CD4-positive, alpha-beta T cell (primary cell): ENCODE measurements around the gene AP4E1. TPM values are rescaled to one million over a fixed set of nuclear protein-coding genes. Genes with fewer than 3 reads are reported as not detected.

Experiments
- ATAC-seq: fragments of 200-7000 bp; cut with Tn5 transposase; one replicate; pipeline ENCODE4 v1.10.0; 2022; ENCODE audit warnings: mild to moderate bottlenecking; ENCODE audit not compliant: poor library complexity
- CTCF ChIA-PET: fragments of 350-600 bp; sonication (Branson Sonifier 250); formaldehyde crosslinking; loops from one replicate; lab custom pipeline; 2021; ENCODE audit warnings: antibody characterized with exemption, inconsistent platforms; lab: Charles Lee
- POLR2A ChIA-PET: fragments of 350-600 bp; sonication (Branson Sonifier 250); formaldehyde crosslinking; loops from one replicate; lab custom pipeline; 2021; ENCODE audit warnings: antibody characterized with exemption, inconsistent platforms; lab: Charles Lee
- DNase-seq, 14 experiments: peaks; one replicate each; pipeline ENCODE4 v3.0.0-alpha.2; 2013 to 2020; ENCODE audit warnings: mixed read lengths in 2 of 14
- H3K27ac ChIP-seq, 2 donors: one replicate each; pipeline versions ENCODE4 v1.5.1 to v1.7.0; 2013; ENCODE audit warnings: low read length in 2 of 2, low read depth in 1 of 2, mild to moderate bottlenecking in 1 of 2
- H3K27me3 ChIP-seq, 2 experiments: 1 replicate in 1 of 2; 2 replicates in 1 of 2; pipeline versions ENCODE4 v1.6.1 to v1.7.0; 2013; ENCODE audit warnings: low read length in 2 of 2, control low read depth in 1 of 2, mild to moderate bottlenecking in 1 of 2, moderate library complexity in 1 of 2; ENCODE audit not compliant: insufficient read depth in 2 of 2, control insufficient read depth in 1 of 2
- H3K36me3 ChIP-seq: one replicate; pipeline ENCODE4 v1.6.1; 2013; ENCODE audit warnings: low read length, control low read depth; ENCODE audit not compliant: insufficient read depth
- H3K4me1 ChIP-seq: one replicate; pipeline ENCODE4 v1.6.1; 2013; ENCODE audit warnings: low read length, control low read depth; ENCODE audit not compliant: insufficient read depth
- H3K4me3 ChIP-seq: one replicate; pipeline ENCODE4 v1.5.1; 2013; ENCODE audit warnings: mild to moderate bottlenecking, low read length, moderate library complexity
- H3K9me3 ChIP-seq, 2 experiments: 1 replicate in 1 of 2; 2 replicates in 1 of 2; pipeline versions ENCODE4 v1.6.1 to v1.7.0; 2013; ENCODE audit warnings: low read length in 2 of 2, mild to moderate bottlenecking in 2 of 2, control low read depth in 1 of 2, moderate library complexity in 1 of 2; ENCODE audit not compliant: control insufficient read depth in 1 of 2, insufficient read depth in 1 of 2
- H3K27ac Mint-ChIP-seq: one replicate; pipeline ENCODE4 v1.8.0; 2020; ENCODE audit warnings: mixed read lengths
- H3K27me3 Mint-ChIP-seq: one replicate; pipeline ENCODE4 v1.8.0; 2021; ENCODE audit warnings: mixed read lengths
- H3K36me3 Mint-ChIP-seq: one replicate; pipeline ENCODE4 v1.8.0; 2021; ENCODE audit warnings: low read depth, mixed read lengths
- H3K4me1 Mint-ChIP-seq: one replicate; pipeline ENCODE4 v1.8.0; 2021; ENCODE audit warnings: low read depth, mixed read lengths
- H3K4me3 Mint-ChIP-seq: one replicate; pipeline ENCODE4 v1.8.0; 2020; ENCODE audit warnings: mild to moderate bottlenecking, mixed read lengths
- H3K9me3 Mint-ChIP-seq: one replicate; pipeline ENCODE4 v1.8.0; 2020; ENCODE audit warnings: mixed read lengths
- intact Hi-C, 2 experiments: fragments of 100-400 bp; cut with DNase I in 1 of 2; cut with micrococcal nuclease in 1 of 2; formaldehyde crosslinking; loops; one replicate each; pipeline versions ENCODE4 v1.15.1 to v1.9.0; 2023 to 2025; cut with DNase I, micrococcal nuclease
- total RNA-seq, 174 experiments: library from RNA in 2 of 174; stranded (reverse) in 2 of 174; gene quantifications; one replicate each; pipeline ENCODE4 v1.2.3 and lab custom pipeline; 2021 to 2026
- TF ChIP-seq, protein P1 (sequence below): fragments of 200-600 bp; IDR thresholded peaks from one replicate; pipeline ENCODE4 v1.8.0; 2022; ENCODE audit warnings: antibody characterized with exemption, mild to moderate bottlenecking

The AP4E1 gene
- total RNA-seq, 2 experiments from 2014 or later: 6.3 to 6.6 TPM

DNA sequence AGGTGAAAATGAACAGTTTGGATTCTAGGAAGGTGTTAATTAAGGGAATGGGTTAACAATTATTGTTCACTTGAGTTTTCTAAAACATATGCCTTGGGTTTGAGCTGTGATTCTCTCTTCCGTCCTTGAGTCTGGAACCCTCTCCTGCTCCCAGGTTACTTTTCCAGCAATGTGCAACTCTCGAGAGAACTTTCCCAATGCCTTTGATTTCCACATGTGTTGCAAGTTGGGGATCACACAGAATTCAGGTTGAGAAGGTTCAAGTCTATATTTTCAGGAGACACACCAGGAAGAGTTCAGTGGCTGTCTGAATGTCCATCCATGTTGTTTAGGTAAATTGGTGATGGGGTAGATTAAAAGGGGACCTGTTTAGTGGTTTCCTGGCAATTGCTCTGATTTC lies 137.5 kb downstream of the AP4E1 start:
- no peak overlapping the region for H3K27ac ChIP-seq
- H3K27ac Mint-ChIP-seq: no peak overlapping the region
- no peak for ATAC-seq
- H3K4me1 Mint-ChIP-seq: no peaks in the 10 kb centered on the region
- intact Hi-C loops: no loop called here
- no peaks in the 10 kb centered on the region for H3K9me3 Mint-ChIP-seq
- ChIA-PET CTCF (no interaction called here), POLR2A (no interaction called here)
- no peaks in the 10 kb centered on the region for H3K4me1 ChIP-seq
- TF ChIP-seq, protein P1, sequence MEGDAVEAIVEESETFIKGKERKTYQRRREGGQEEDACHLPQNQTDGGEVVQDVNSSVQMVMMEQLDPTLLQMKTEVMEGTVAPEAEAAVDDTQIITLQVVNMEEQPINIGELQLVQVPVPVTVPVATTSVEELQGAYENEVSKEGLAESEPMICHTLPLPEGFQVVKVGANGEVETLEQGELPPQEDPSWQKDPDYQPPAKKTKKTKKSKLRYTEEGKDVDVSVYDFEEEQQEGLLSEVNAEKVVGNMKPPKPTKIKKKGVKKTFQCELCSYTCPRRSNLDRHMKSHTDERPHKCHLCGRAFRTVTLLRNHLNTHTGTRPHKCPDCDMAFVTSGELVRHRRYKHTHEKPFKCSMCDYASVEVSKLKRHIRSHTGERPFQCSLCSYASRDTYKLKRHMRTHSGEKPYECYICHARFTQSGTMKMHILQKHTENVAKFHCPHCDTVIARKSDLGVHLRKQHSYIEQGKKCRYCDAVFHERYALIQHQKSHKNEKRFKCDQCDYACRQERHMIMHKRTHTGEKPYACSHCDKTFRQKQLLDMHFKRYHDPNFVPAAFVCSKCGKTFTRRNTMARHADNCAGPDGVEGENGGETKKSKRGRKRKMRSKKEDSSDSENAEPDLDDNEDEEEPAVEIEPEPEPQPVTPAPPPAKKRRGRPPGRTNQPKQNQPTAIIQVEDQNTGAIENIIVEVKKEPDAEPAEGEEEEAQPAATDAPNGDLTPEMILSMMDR: no peak
- no peak overlapping the region for H3K4me3 Mint-ChIP-seq
- peaks cover 7% of the 10 kb centered on the region for H3K27me3 Mint-ChIP-seq
- H3K4me3 ChIP-seq: no peak overlapping the region
- H3K36me3 Mint-ChIP-seq: no peaks in the 10 kb centered on the region
- no peaks in the 10 kb centered on the region for H3K36me3 ChIP-seq
- no peak for DNase-seq
- H3K9me3 ChIP-seq: no peaks in the 10 kb centered on the region
- H3K27me3 ChIP-seq: no peaks in the 10 kb centered on the region

DNA sequence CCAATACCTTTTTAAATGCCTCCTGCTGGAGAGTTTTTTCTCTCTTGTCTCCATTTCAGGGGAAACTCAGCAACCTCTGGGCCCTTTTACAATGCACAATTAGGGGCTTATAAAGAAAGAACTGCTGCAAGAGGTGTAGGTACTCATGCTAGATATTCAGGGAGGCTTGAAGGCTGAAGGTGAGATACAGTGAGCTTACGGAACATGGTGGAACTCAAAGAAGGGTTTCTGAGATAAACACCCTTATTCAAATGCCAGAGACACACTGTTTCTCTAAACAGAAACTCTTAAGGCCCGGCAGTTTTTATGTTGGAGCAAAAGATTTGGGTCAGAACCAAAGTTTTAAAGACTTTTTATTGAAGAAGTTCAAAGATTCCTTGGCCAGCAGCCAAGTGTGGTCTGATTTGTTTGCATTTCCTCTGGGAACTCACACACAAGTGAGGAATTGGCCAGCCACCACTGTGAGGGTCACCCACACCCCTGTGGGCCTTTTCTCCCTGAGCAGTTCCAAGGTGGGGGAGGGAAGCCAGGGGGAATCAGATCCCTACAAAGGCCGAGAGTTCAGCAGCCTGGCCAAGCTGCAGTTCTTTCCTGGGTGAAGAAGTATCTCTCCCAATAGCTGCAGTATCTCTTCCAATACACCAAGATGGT lies 138.4 kb downstream of the AP4E1 start:
- Mint-ChIP-seq H3K9me3 (no peaks in the 10 kb centered on the region), H3K27ac (no peak overlapping the region), H3K36me3 (no peaks in the 10 kb centered on the region), H3K4me3 (no peak overlapping the region), H3K27me3 (peaks cover 7% of the 10 kb centered on the region), H3K4me1 (no peaks in the 10 kb centered on the region)
- no peaks in the 10 kb centered on the region for H3K36me3 ChIP-seq
- no peak overlapping the region for H3K27ac ChIP-seq
- TF ChIP-seq, protein P1: no peak
- no peaks in the 10 kb centered on the region for H3K4me1 ChIP-seq
- DNase-seq (no peak), ATAC-seq (no peak)
- H3K27me3 ChIP-seq: peaks cover 1 to 5% of the 10 kb centered on the region in 2 experiments
- ChIA-PET POLR2A (no interaction called here), CTCF (no interaction called here)
- no peak overlapping the region for H3K4me3 ChIP-seq
- H3K9me3 ChIP-seq: no peaks in the 10 kb centered on the region
- intact Hi-C loops: no loop called here

DNA sequence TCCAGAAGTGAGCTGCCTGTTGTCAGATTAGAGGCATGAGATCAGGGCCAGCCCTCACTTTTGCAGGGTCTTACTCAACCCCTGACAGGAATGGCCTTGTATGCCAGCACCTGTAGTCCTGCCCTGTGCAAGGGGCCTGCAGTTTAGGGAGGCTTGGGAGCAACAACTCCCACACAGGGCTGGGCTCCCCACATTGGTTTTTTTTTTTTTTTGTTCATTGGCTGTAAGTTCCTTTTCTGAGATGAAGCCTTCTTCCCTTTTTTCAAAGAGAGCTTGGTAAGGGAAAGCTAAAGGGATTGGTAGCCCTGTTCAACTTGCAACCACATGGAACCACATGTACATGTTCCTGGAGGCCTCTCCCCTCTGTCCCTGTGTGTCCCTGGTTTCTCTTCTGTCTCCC lies 139.8 kb downstream of the AP4E1 start:
- no peaks in the 10 kb centered on the region for H3K36me3 Mint-ChIP-seq
- H3K27ac ChIP-seq: no peak overlapping the region
- H3K27me3 Mint-ChIP-seq: peaks cover 7% of the 10 kb centered on the region
- H3K4me3 Mint-ChIP-seq: no peak overlapping the region
- no peak overlapping the region for H3K27ac Mint-ChIP-seq
- H3K9me3 ChIP-seq: no peaks in the 10 kb centered on the region
- H3K27me3 ChIP-seq: peaks cover 4 to 5% of the 10 kb centered on the region in 2 experiments
- ATAC-seq (no peak), DNase-seq (no peak)
- ChIA-PET POLR2A (no interaction called here), CTCF (no interaction called here)
- H3K36me3 ChIP-seq: no peaks in the 10 kb centered on the region
- H3K4me3 ChIP-seq: no peak overlapping the region
- no peaks in the 10 kb centered on the region for H3K9me3 Mint-ChIP-seq
- no peaks in the 10 kb centered on the region for H3K4me1 Mint-ChIP-seq
- TF ChIP-seq, protein P1: no peak
- no peaks in the 10 kb centered on the region for H3K4me1 ChIP-seq
- intact Hi-C loops: no loop called here
